ENCODE measurements around the gene LKAAEAR1.

The LKAAEAR1 gene

GRCh38 chr20:64073476-64074183 lies 10.6 kb downstream of the LKAAEAR1 start:
- H3K4me3 ChIP-seq (ENCODE audit: control insufficient read depth in 1 of 7, extremely low read depth in 1 of 7, insufficient read depth in 4 of 7, low read depth in 2 of 7, low read length in 6 of 7): no peak overlapping the region
- no peak overlapping the region for H3K27ac ChIP-seq (ENCODE audit: insufficient read depth in 1 of 2, low read depth in 1 of 2, low read length in 2 of 2, poor library complexity in 1 of 2, severe bottlenecking in 2 of 2)
- peaks cover 0 to 86% (median 72%) of the 10 kb centered on the region in 4 experiments for H3K4me1 ChIP-seq (ENCODE audit: control extremely low read depth in 1 of 4, control insufficient read depth in 4 of 4, insufficient read depth in 4 of 4, low read length in 3 of 4)
- peaks cover 0 to 53% (median 28%) of the 10 kb centered on the region in 4 experiments for H3K36me3 ChIP-seq (ENCODE audit: control insufficient read depth in 4 of 4, insufficient read depth in 4 of 4, low read length in 3 of 4)
- DNase-seq: no peak
- H3K27me3 ChIP-seq (replicated peaks in 2 of 5; ENCODE audit: control insufficient read depth in 4 of 5, insufficient read depth in 5 of 5, low read length in 4 of 5): no peaks in the 10 kb centered on the region
- ChIA-PET CTCF (interaction anchor here (1.0 to 19.6 kb wide), 6 partner anchors 8 to 45 kb away, joined by 3 to 178 read pairs (median 6); no protein-coding TSS in a partner anchor), POLR2A (no interaction called here)
- WGBS (ENCODE audit: insufficient coverage): 94% methylated on average over 36 of the region's 37 CpGs
- H3K9me3 ChIP-seq (ENCODE audit: control extremely low read depth in 1 of 5, control insufficient read depth in 4 of 5, insufficient read depth in 2 of 5, low read depth in 1 of 5, low read length in 4 of 5): no peaks in the 10 kb centered on the region

- Histone ChIP-seq H3K9me3 (ENCODE audit: control extremely low read depth in 1 of 5, control insufficient read depth in 4 of 5, insufficient read depth in 2 of 5, low read depth in 1 of 5, low read length in 4 of 5) (no peaks in the 10 kb centered on the region), H3K27ac (ENCODE audit: insufficient read depth in 1 of 2, low read depth in 1 of 2, low read length in 2 of 2, poor library complexity in 1 of 2, severe bottlenecking in 2 of 2) (no peak overlapping the region), H3K27me3 (replicated peaks in 2 of 5; ENCODE audit: control insufficient read depth in 4 of 5, insufficient read depth in 5 of 5, low read length in 4 of 5) (no peaks in the 10 kb centered on the region), H3K4me3 (ENCODE audit: control insufficient read depth in 1 of 7, extremely low read depth in 1 of 7, insufficient read depth in 4 of 7, low read depth in 2 of 7, low read length in 6 of 7) (peak overlapping the region in 1 of 7 experiments; percentile 23), H3K4me1 (ENCODE audit: control extremely low read depth in 1 of 4, control insufficient read depth in 4 of 4, insufficient read depth in 4 of 4, low read length in 3 of 4) (peaks cover 0 to 85% (median 72%) of the 10 kb centered on the region in 4 experiments), H3K36me3 (ENCODE audit: control insufficient read depth in 4 of 4, insufficient read depth in 4 of 4, low read length in 3 of 4) (peaks cover 0 to 53% (median 28%) of the 10 kb centered on the region in 4 experiments)
- 74% methylated on average over 12 of the region's 14 CpGs for WGBS (ENCODE audit: insufficient coverage)
- DNase-seq: no peak
- ChIA-PET POLR2A (interaction anchor here (0.6 kb wide), 1 partner anchor 47 kb away, joined by 3 read pairs; no protein-coding TSS in a partner anchor), CTCF (interaction anchor here (0.7 to 19.6 kb wide), 11 partner anchors 9 to 46 kb away, joined by 3 to 178 read pairs (median 4); partner anchors contain the start of gene SOX18)
These were observed 11.6 kb downstream of the LKAAEAR1 start for GRCh38 chr20:64072498-64073063.

- POLR2A ChIA-PET: no interaction called here
- no peak for DNase-seq
- H3K4me1 ChIP-seq (ENCODE audit: control extremely low read depth in 1 of 4, control insufficient read depth in 4 of 4, insufficient read depth in 4 of 4, low read length in 3 of 4): peaks cover 0 to 84% (median 72%) of the 10 kb centered on the region in 4 experiments
These were observed 12.6 kb downstream of the LKAAEAR1 start for GRCh38 chr20:64071341-64072332.

GRCh38 chr20:64070244-64070993 lies 13.8 kb downstream of the LKAAEAR1 start:
- Histone ChIP-seq H3K27me3 (replicated peaks in 2 of 5; ENCODE audit: control insufficient read depth in 4 of 5, insufficient read depth in 5 of 5, low read length in 4 of 5) (no peaks in the 10 kb centered on the region), H3K4me1 (ENCODE audit: control extremely low read depth in 1 of 4, control insufficient read depth in 4 of 4, insufficient read depth in 4 of 4, low read length in 3 of 4) (peaks cover 2 to 84% (median 73%) of the 10 kb centered on the region in 4 experiments), H3K9me3 (ENCODE audit: control extremely low read depth in 1 of 5, control insufficient read depth in 4 of 5, insufficient read depth in 2 of 5, low read depth in 1 of 5, low read length in 4 of 5) (no peaks in the 10 kb centered on the region), H3K36me3 (ENCODE audit: control insufficient read depth in 4 of 4, insufficient read depth in 4 of 4, low read length in 3 of 4) (peaks cover 0 to 43% (median 26%) of the 10 kb centered on the region in 4 experiments), H3K27ac (ENCODE audit: insufficient read depth in 1 of 2, low read depth in 1 of 2, low read length in 2 of 2, poor library complexity in 1 of 2, severe bottlenecking in 2 of 2) (no peak overlapping the region), H3K4me3 (ENCODE audit: control insufficient read depth in 1 of 7, extremely low read depth in 1 of 7, insufficient read depth in 4 of 7, low read depth in 2 of 7, low read length in 6 of 7) (no peak overlapping the region)
- ChIA-PET CTCF (interaction anchor here (1.3 to 19.6 kb wide), 7 partner anchors 10 to 48 kb away, joined by 3 to 178 read pairs (median 12); partner anchors contain the start of genes C20orf204, OPRL1, RGS19 and SOX18), POLR2A (interaction anchor here (1.2 to 1.3 kb wide), 2 partner anchors 8 to 10 kb away, joined by 3 to 5 read pairs; partner anchors contain the start of genes OPRL1 and RGS19)
- DNase-seq: no peak
- WGBS (ENCODE audit: insufficient coverage): 96% methylated on average over 27 of the region's 31 CpGs

More at GRCh38 chr20:64071341-64072332, 12.6 kb downstream of the LKAAEAR1 start:
- Histone ChIP-seq H3K27ac (ENCODE audit: insufficient read depth in 1 of 2, low read depth in 1 of 2, low read length in 2 of 2, poor library complexity in 1 of 2, severe bottlenecking in 2 of 2) (no peak overlapping the region), H3K9me3 (ENCODE audit: control extremely low read depth in 1 of 5, control insufficient read depth in 4 of 5, insufficient read depth in 2 of 5, low read depth in 1 of 5, low read length in 4 of 5) (no peaks in the 10 kb centered on the region), H3K27me3 (replicated peaks in 2 of 5; ENCODE audit: control insufficient read depth in 4 of 5, insufficient read depth in 5 of 5, low read length in 4 of 5) (no peaks in the 10 kb centered on the region), H3K36me3 (ENCODE audit: control insufficient read depth in 4 of 4, insufficient read depth in 4 of 4, low read length in 3 of 4) (peaks cover 0 to 53% (median 28%) of the 10 kb centered on the region in 4 experiments), H3K4me3 (ENCODE audit: control insufficient read depth in 1 of 7, extremely low read depth in 1 of 7, insufficient read depth in 4 of 7, low read depth in 2 of 7, low read length in 6 of 7) (no peak overlapping the region)
- WGBS (ENCODE audit: insufficient coverage): 96% methylated on average over 26 of the region's 30 CpGs
- CTCF ChIA-PET: interaction anchor here (0.6 to 19.6 kb wide), 11 partner anchors 8 to 47 kb away, joined by 3 to 178 read pairs (median 4); partner anchors contain the start of genes LKAAEAR1 and SOX18

- DNase-seq: no peak
- peaks cover 2 to 83% (median 74%) of the 10 kb centered on the region in 4 experiments for H3K4me1 ChIP-seq (ENCODE audit: control extremely low read depth in 1 of 4, control insufficient read depth in 4 of 4, insufficient read depth in 4 of 4, low read length in 3 of 4)
These were observed 14.5 kb downstream of the LKAAEAR1 start for GRCh38 chr20:64069614-64070243.

More at GRCh38 chr20:64069614-64070243, 14.5 kb downstream of the LKAAEAR1 start:
- POLR2A ChIA-PET: interaction anchor here (1.2 to 1.3 kb wide), 2 partner anchors 9 to 10 kb away, joined by 3 to 5 read pairs; partner anchors contain the start of genes OPRL1 and RGS19
- Histone ChIP-seq H3K9me3 (ENCODE audit: control extremely low read depth in 1 of 5, control insufficient read depth in 4 of 5, insufficient read depth in 2 of 5, low read depth in 1 of 5, low read length in 4 of 5) (no peaks in the 10 kb centered on the region), H3K4me3 (ENCODE audit: control insufficient read depth in 1 of 7, extremely low read depth in 1 of 7, insufficient read depth in 4 of 7, low read depth in 2 of 7, low read length in 6 of 7) (no peak overlapping the region), H3K27me3 (replicated peaks in 2 of 5; ENCODE audit: control insufficient read depth in 4 of 5, insufficient read depth in 5 of 5, low read length in 4 of 5) (no peaks in the 10 kb centered on the region), H3K27ac (ENCODE audit: insufficient read depth in 1 of 2, low read depth in 1 of 2, low read length in 2 of 2, poor library complexity in 1 of 2, severe bottlenecking in 2 of 2) (no peak overlapping the region), H3K36me3 (ENCODE audit: control insufficient read depth in 4 of 4, insufficient read depth in 4 of 4, low read length in 3 of 4) (peaks cover 0 to 37% (median 21%) of the 10 kb centered on the region in 4 experiments)
- WGBS (ENCODE audit: insufficient coverage): 60% methylated on average over 13 of the region's 14 CpGs
- CTCF ChIA-PET: interaction anchor here (1.3 to 19.6 kb wide), 8 partner anchors 10 to 48 kb away, joined by 3 to 178 read pairs (median 10); partner anchors contain the start of genes C20orf204, OPRL1, RGS19 and SOX18
